Measurements from ENCODE around the gene MAP1S. TPM values are rescaled to one million over a fixed set of nuclear protein-coding genes. Genes with fewer than 3 reads are reported as not detected.

MAP1S gene
- total RNA-seq, 1 donor from 2014 or later: 71.4 TPM

GRCh38 chr19:17762505-17763229 is 43.4 kb downstream of the MAP1S start:
- H3K4me1 ChIP-seq: peaks cover 8% of the 10 kb centered on the region
- no peak for DNase-seq
- no peaks in the 10 kb centered on the region for H3K27me3 ChIP-seq
- peak; percentile 12 for ATAC-seq
- no peak overlapping the region for H3K27ac ChIP-seq
- no peaks in the 10 kb centered on the region for H3K9me3 ChIP-seq
- H3K4me3 ChIP-seq: no peak overlapping the region
- H3K36me3 ChIP-seq: no peaks in the 10 kb centered on the region
- intact Hi-C loops (cut with DNase I): no loop called here
- TF ChIP-seq CTCF (IDR thresholded peaks at IDR 0.05): no peak

- no peaks in the 10 kb centered on the region for H3K27me3 ChIP-seq
- intact Hi-C loops (cut with DNase I): no loop called here
- DNase-seq (no peak), ATAC-seq (no peak)
- no peak for TF ChIP-seq CTCF (IDR thresholded peaks at IDR 0.05)
- H3K9me3 ChIP-seq: no peaks in the 10 kb centered on the region
- H3K36me3 ChIP-seq: no peaks in the 10 kb centered on the region
- peaks cover 8% of the 10 kb centered on the region for H3K4me1 ChIP-seq
- no peak overlapping the region for H3K27ac ChIP-seq
- H3K4me3 ChIP-seq: no peak overlapping the region
Observed at GRCh38 chr19:17764348-17764747, 45.1 kb downstream of the MAP1S start.

- DNase-seq (peak; percentile 86), ATAC-seq (peak; percentile 96)
- intact Hi-C loops (cut with DNase I): no loop called here
- Histone ChIP-seq H3K9me3 (no peaks in the 10 kb centered on the region), H3K36me3 (no peaks in the 10 kb centered on the region), H3K27ac (no peak overlapping the region), H3K27me3 (no peaks in the 10 kb centered on the region), H3K4me1 (peaks cover 8% of the 10 kb centered on the region), H3K4me3 (no peak overlapping the region)
- TF ChIP-seq CTCF (IDR thresholded peaks at IDR 0.05): no peak
Observed at GRCh38 chr19:17765069-17765618, 45.9 kb downstream of the MAP1S start.

- intact Hi-C loops (cut with DNase I): no loop called here
- no peak overlapping the region for H3K27ac ChIP-seq
- peak; percentile 92 for DNase-seq
- peak; percentile 79 for TF ChIP-seq CTCF (IDR thresholded peaks at IDR 0.05)
- peaks cover 8% of the 10 kb centered on the region for H3K4me1 ChIP-seq
- H3K27me3 ChIP-seq: no peaks in the 10 kb centered on the region
- ATAC-seq: peak; percentile 90
- H3K4me3 ChIP-seq: no peak overlapping the region
- H3K36me3 ChIP-seq: no peaks in the 10 kb centered on the region
- H3K9me3 ChIP-seq: no peaks in the 10 kb centered on the region
Observed at GRCh38 chr19:17766543-17767131, 47.4 kb downstream of the MAP1S start.

GRCh38 chr19:17767559-17767958 is 48.3 kb downstream of the MAP1S start:
- no peaks in the 10 kb centered on the region for H3K9me3 ChIP-seq

More at GRCh38 chr19:17767559-17767958, 48.3 kb downstream of the MAP1S start:
- Histone ChIP-seq H3K4me1 (peaks cover 8% of the 10 kb centered on the region), H3K27me3 (no peaks in the 10 kb centered on the region), H3K27ac (no peak overlapping the region), H3K4me3 (no peak overlapping the region), H3K36me3 (no peaks in the 10 kb centered on the region)
- DNase-seq (no peak), ATAC-seq (no peak)
- no peak for TF ChIP-seq CTCF (IDR thresholded peaks at IDR 0.05)
- intact Hi-C loops (cut with DNase I): no loop called here
